ENCODE results near the gene ERI3. TPM values are rescaled to one million over a fixed set of nuclear protein-coding genes. Genes with fewer than 3 reads are reported as not detected.

The ERI3 gene
- total and polyA plus RNA-seq, 4 donors: 68.7 to 125 (median 107) TPM

GRCh38 chr1:44334968-44335367 lies 20.1 kb downstream of the ERI3 start:
- Histone ChIP-seq H3K9me3 (ENCODE audit: control insufficient read depth, insufficient read depth, low read length) (no peaks in the 10 kb centered on the region), H3K4me3 (ENCODE audit: low read depth, low read length) (no peak overlapping the region), H3K27me3 (ENCODE audit: control insufficient read depth, insufficient read depth, low read length) (no peaks in the 10 kb centered on the region), H3K27ac (ENCODE audit: low read depth, low read length) (no peak overlapping the region), H3K4me1 (ENCODE audit: control insufficient read depth, insufficient read depth, low read length) (peaks cover 17% of the 10 kb centered on the region), H3K36me3 (ENCODE audit: control insufficient read depth, insufficient read depth, low read length) (peaks cover 32% of the 10 kb centered on the region)
- 100% methylated on average over 1 of the region's 3 CpGs for WGBS (ENCODE audit: insufficient coverage)
- DNase-seq (ENCODE audit: low read depth in 4 of 6, low spot score in 6 of 6): no peak

- no peaks in the 10 kb centered on the region for H3K27me3 ChIP-seq (ENCODE audit: control insufficient read depth, insufficient read depth, low read length)
- no peak for DNase-seq (ENCODE audit: low read depth in 4 of 6, low spot score in 6 of 6)
- no peak overlapping the region for H3K4me3 ChIP-seq (ENCODE audit: low read depth, low read length)
- H3K27ac ChIP-seq (ENCODE audit: low read depth, low read length): no peak overlapping the region
- no peaks in the 10 kb centered on the region for H3K9me3 ChIP-seq (ENCODE audit: control insufficient read depth, insufficient read depth, low read length)
- 85% methylated on average over 3 of the region's 6 CpGs for WGBS (ENCODE audit: insufficient coverage)
- H3K4me1 ChIP-seq (ENCODE audit: control insufficient read depth, insufficient read depth, low read length): peaks cover 18% of the 10 kb centered on the region
- peaks cover 25% of the 10 kb centered on the region for H3K36me3 ChIP-seq (ENCODE audit: control insufficient read depth, insufficient read depth, low read length)
Observed at GRCh38 chr1:44333376-44333775, 21.7 kb downstream of the ERI3 start.

GRCh38 chr1:44332505-44332904 lies 22.6 kb downstream of the ERI3 start:
- Histone ChIP-seq H3K4me3 (ENCODE audit: low read depth, low read length) (no peak overlapping the region), H3K9me3 (ENCODE audit: control insufficient read depth, insufficient read depth, low read length) (no peaks in the 10 kb centered on the region), H3K4me1 (ENCODE audit: control insufficient read depth, insufficient read depth, low read length) (peaks cover 24% of the 10 kb centered on the region), H3K27me3 (ENCODE audit: control insufficient read depth, insufficient read depth, low read length) (no peaks in the 10 kb centered on the region), H3K36me3 (ENCODE audit: control insufficient read depth, insufficient read depth, low read length) (peaks cover 22% of the 10 kb centered on the region), H3K27ac (ENCODE audit: low read depth, low read length) (no peak overlapping the region)
- WGBS (ENCODE audit: insufficient coverage): 52% methylated on average over 9 of the region's 9 CpGs
- DNase-seq (ENCODE audit: low read depth in 4 of 6, low spot score in 6 of 6): no peak

DNA sequence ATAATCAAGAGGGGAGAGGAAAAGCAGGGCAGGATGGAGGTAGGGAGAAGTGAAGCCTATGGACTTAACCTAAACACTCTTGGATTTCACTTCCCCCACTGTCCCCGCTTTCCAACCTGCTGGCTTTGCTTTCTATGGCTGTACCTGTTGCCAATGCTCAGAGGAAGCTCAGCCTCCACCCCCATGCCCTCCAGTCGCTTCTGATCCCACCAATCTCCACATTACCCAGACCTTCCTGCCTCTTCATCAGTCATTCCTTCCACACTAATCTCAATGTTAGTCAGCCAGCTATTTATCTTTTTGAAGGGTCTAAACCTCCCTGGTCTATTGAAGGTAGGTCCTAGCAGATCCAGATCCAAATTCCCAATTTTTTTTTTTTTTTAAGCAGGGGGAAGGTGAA lies 24.1 kb downstream of the ERI3 start:
- peaks cover 24% of the 10 kb centered on the region for H3K4me1 ChIP-seq (ENCODE audit: control insufficient read depth, insufficient read depth, low read length)
- no peaks in the 10 kb centered on the region for H3K27me3 ChIP-seq (ENCODE audit: control insufficient read depth, insufficient read depth, low read length)
- peaks cover 20% of the 10 kb centered on the region for H3K36me3 ChIP-seq (ENCODE audit: control insufficient read depth, insufficient read depth, low read length)
- H3K9me3 ChIP-seq (ENCODE audit: control insufficient read depth, insufficient read depth, low read length): no peaks in the 10 kb centered on the region
- no peak overlapping the region for H3K4me3 ChIP-seq (ENCODE audit: low read depth, low read length)
- WGBS (ENCODE audit: insufficient coverage): 94% methylated on average over 2 of the region's 2 CpGs
- H3K27ac ChIP-seq (ENCODE audit: low read depth, low read length): no peak overlapping the region
- DNase-seq (ENCODE audit: low read depth in 4 of 6, low spot score in 6 of 6): no peak

DNA sequence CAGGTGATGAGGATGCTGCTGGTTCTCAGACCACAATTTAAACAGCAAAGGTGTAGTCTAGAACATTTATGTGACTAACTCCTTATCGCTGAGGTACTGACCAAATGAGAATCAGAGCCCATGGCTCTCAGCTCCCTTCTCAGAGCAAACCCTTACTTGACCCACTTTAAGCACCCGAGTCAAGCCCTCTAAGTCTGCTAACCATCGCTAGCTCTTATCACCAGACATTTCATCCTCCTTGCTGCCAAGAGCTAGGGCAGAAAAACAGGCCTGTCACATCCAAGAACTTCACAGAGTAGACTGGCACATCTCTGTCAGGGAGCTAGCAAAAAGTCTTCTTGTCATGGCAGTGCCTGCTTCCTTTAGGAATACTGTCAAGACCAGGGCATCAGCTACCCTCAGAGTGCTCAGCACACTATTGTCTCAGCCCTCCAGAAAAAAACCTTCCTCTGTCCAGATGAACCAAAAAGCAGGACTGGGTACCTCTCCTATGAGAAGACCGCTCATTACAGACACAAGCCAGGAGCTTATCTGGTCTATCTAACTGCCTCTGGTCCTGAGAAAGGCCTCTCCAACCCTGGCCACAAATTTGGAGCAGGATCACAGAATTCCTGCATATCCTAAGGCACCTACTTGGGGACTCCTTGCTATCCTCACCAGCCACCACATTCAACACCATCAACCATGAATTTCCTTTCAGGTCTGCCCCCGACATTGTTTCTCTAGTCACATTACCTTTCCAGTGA lies 26.2 kb downstream of the ERI3 start:
- Histone ChIP-seq H3K4me3 (ENCODE audit: low read depth, low read length) (no peak overlapping the region), H3K27ac (ENCODE audit: low read depth, low read length) (no peak overlapping the region), H3K27me3 (ENCODE audit: control insufficient read depth, insufficient read depth, low read length) (no peaks in the 10 kb centered on the region), H3K9me3 (ENCODE audit: control insufficient read depth, insufficient read depth, low read length) (no peaks in the 10 kb centered on the region), H3K4me1 (ENCODE audit: control insufficient read depth, insufficient read depth, low read length) (peaks cover 21% of the 10 kb centered on the region), H3K36me3 (ENCODE audit: control insufficient read depth, insufficient read depth, low read length) (peaks cover 7% of the 10 kb centered on the region)
- no peak for DNase-seq (ENCODE audit: low read depth in 4 of 6, low spot score in 6 of 6)
- 90% methylated on average over 5 of the region's 5 CpGs for WGBS (ENCODE audit: insufficient coverage)

- Histone ChIP-seq H3K4me1 (ENCODE audit: control insufficient read depth, insufficient read depth, low read length) (peaks cover 15% of the 10 kb centered on the region), H3K27me3 (ENCODE audit: control insufficient read depth, insufficient read depth, low read length) (no peaks in the 10 kb centered on the region), H3K27ac (ENCODE audit: low read depth, low read length) (no peak overlapping the region), H3K36me3 (ENCODE audit: control insufficient read depth, insufficient read depth, low read length) (peaks cover 7% of the 10 kb centered on the region), H3K9me3 (ENCODE audit: control insufficient read depth, insufficient read depth, low read length) (no peaks in the 10 kb centered on the region), H3K4me3 (ENCODE audit: low read depth, low read length) (no peak overlapping the region)
- peak in 2 of 6 donors; percentile 19 to 47 for DNase-seq (ENCODE audit: low read depth in 4 of 6, low spot score in 6 of 6)
- WGBS (ENCODE audit: insufficient coverage): 83% methylated on average over 2 of the region's 8 CpGs
Observed at GRCh38 chr1:44327679-44328491, 27.2 kb downstream of the ERI3 start.

- H3K27ac ChIP-seq (ENCODE audit: low read depth, low read length): no peak overlapping the region
- H3K36me3 ChIP-seq (ENCODE audit: control insufficient read depth, insufficient read depth, low read length): peaks cover 7% of the 10 kb centered on the region
- peaks cover 7% of the 10 kb centered on the region for H3K4me1 ChIP-seq (ENCODE audit: control insufficient read depth, insufficient read depth, low read length)
- H3K9me3 ChIP-seq (ENCODE audit: control insufficient read depth, insufficient read depth, low read length): no peaks in the 10 kb centered on the region
- H3K27me3 ChIP-seq (ENCODE audit: control insufficient read depth, insufficient read depth, low read length): no peaks in the 10 kb centered on the region
- no peak overlapping the region for H3K4me3 ChIP-seq (ENCODE audit: low read depth, low read length)
- no peak for DNase-seq (ENCODE audit: low read depth in 4 of 6, low spot score in 6 of 6)
Observed at GRCh38 chr1:44326821-44327465, 28.1 kb downstream of the ERI3 start.

DNA sequence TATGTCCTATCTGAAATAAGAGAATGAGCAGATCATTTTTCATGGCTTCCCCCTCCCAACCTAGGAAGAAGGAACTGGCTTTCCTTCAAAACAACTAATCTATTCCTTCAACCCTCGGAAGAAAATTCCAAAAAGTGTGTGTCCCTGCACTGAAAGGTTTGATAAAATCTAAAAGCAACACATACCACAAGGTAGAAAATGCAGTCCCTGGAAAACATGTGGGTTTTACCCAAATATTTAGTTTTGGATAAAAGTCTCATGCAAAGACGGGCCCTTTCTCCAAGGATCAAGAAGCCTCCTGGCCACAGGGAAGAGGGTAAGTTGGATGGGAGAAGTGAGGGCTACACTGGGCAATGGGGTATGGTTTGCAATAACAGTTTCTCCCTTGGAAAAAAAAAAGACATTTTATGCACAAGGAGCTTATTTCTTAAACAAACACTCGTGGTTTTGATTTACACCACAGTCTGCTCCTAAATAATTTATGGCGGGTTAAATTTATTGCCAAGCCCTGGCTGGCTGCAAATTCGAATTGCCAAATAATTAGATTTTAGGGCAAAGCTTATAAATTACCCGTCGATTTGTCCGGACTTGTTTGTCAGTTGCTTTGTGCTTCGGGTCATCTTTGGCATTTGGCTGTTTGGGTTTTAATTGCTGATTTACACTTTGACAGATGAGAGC lies 28.9 kb downstream of the ERI3 start:
- H3K9me3 ChIP-seq (ENCODE audit: control insufficient read depth, insufficient read depth, low read length): no peaks in the 10 kb centered on the region
- DNase-seq (ENCODE audit: low read depth in 4 of 6, low spot score in 6 of 6): no peak
- peaks cover 7% of the 10 kb centered on the region for H3K4me1 ChIP-seq (ENCODE audit: control insufficient read depth, insufficient read depth, low read length)
- H3K27me3 ChIP-seq (ENCODE audit: control insufficient read depth, insufficient read depth, low read length): no peaks in the 10 kb centered on the region
- no peak overlapping the region for H3K4me3 ChIP-seq (ENCODE audit: low read depth, low read length)
- H3K36me3 ChIP-seq (ENCODE audit: control insufficient read depth, insufficient read depth, low read length): peaks cover 7% of the 10 kb centered on the region
- no peak overlapping the region for H3K27ac ChIP-seq (ENCODE audit: low read depth, low read length)
- WGBS (ENCODE audit: insufficient coverage): 79% methylated on average over 6 of the region's 9 CpGs

DNA sequence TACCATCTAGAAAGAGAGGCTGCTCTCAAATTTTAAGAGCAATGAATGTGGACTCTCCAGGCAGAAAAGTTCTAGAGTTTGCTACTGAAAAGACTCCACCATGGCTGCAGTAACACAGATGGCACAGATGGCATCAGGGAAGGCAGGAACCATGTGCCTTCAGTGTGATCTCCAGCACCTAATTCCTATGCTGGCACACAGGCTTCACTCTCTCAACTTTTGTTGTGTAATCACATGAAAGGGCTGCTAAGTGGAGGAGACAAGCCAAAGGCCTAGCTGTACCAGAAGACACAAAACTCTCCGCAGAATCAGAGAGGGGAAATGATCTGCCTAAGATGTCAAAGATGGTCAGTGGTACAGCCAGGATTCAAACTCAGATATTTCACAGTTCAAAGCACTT lies 31.1 kb downstream of the ERI3 start:
- no peaks in the 10 kb centered on the region for H3K27me3 ChIP-seq (ENCODE audit: control insufficient read depth, insufficient read depth, low read length)
- peaks cover 7% of the 10 kb centered on the region for H3K4me1 ChIP-seq (ENCODE audit: control insufficient read depth, insufficient read depth, low read length)
- WGBS (ENCODE audit: insufficient coverage): no CpG with 5 or more reads among the region's 1 CpG
- H3K27ac ChIP-seq (ENCODE audit: low read depth, low read length): no peak overlapping the region
- H3K9me3 ChIP-seq (ENCODE audit: control insufficient read depth, insufficient read depth, low read length): no peaks in the 10 kb centered on the region
- no peak overlapping the region for H3K4me3 ChIP-seq (ENCODE audit: low read depth, low read length)
- peaks cover 3% of the 10 kb centered on the region for H3K36me3 ChIP-seq (ENCODE audit: control insufficient read depth, insufficient read depth, low read length)
- DNase-seq (ENCODE audit: low read depth in 4 of 6, low spot score in 6 of 6): no peak

Data from spinal cord (tissue), 10 donors.